Activated CD8-positive, alpha-beta memory T cell treated with anti-CD3 and anti-CD28 coated beads, Interleukin-2, amount 50 U/mL, for 4 hours (primary cell): ENCODE results near the gene SLC1A4.
"Not testable (repeated sequence)": the region's sequence is repeated elsewhere in the genome, so short reads cannot be mapped to it uniquely, and the experiment has no call there.

Experiments
- DNase-seq: peaks from one replicate; pipeline ENCODE4 v3.0.0-alpha.2; 2020

Gene SLC1A4

DNA sequence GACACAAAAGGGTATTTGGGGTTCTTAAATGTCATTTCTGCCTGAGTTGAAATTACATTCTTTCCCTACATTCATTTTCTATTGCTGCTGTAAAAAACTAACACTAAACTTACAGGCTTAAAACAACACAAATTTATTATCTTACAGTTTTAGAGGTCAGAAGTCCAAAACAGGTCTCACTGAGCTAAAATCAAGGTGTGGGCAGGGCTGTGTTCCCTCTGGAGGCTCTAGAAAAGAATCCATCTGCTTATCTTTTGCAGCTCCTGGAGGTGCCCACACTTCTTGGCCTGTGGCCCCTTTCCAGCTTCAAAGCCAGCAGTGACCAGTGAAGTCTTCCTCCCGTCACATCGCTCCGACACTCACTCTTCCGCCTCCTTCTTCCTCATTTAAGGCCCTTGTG, 23.2 kb upstream of the SLC1A4 start:
- DNase-seq: no peak

DNA sequence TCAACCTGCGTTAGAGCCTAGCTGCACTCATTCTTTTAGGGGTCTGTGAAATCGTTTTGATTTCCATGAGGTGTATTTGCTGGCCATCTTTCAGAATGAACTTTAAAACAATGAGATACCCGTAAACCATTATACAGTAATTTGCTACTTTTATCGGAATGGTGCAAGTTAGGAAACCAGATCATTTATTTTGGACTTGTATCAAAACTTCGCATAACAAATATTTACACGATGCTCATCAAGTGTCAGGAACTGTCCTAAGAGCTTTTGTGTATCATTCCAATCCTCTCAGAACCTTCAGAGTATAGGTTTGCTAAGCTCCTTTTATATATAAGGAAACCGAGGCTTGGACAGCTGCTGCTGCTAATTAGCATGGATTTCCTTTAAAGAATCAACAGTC, 22.4 kb upstream of the SLC1A4 start:
- DNase-seq: no peak

- no peak for DNase-seq
Observed at GRCh38 chr2:64967601-64968000, 21.6 kb upstream of the SLC1A4 start.

GRCh38 chr2:64969086-64969485, 20.1 kb upstream of the SLC1A4 start:
- DNase-seq: not testable (repeated sequence)

DNA sequence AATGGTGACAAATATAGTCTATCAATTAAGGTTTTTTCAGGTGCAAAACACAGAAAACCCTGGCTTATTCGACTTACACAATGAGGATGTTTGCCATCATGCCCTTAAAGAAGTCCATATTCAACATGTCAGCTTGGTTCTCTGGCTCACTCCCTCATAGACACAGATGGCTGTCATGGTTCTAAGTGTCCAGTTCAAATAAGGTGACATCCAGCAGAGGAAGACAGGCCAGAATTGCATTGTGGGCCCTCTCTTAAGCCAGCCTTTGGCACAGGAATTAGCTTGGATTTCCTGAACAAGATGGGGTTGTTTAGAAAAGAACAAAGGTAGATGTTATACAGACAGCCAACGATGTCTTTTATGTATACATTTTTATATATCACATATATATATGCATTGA, 18.7 kb upstream of the SLC1A4 start:
- DNase-seq: no peak

- no peak for DNase-seq
Observed at GRCh38 chr2:64972426-64972825, 16.8 kb upstream of the SLC1A4 start.

DNA sequence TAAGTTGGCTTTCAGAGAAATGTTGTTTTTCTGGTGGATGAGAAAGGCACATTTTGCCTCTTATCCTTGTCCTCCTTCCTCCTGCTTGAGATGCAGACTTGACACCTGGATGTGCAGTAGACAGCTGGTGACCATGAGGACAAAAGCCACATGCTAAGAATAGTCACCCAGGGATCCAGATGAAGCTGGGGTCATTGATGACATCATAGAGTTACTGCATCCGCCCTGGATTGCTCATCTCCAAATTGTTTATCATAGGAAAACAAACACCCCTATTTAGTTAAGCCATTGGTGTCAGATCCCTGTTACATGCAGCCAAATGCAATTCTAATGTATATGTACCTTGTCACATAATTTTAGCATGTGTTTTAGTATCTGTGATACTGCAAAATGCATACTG, 16.3 kb upstream of the SLC1A4 start:
- DNase-seq: no peak

- no peak for DNase-seq
Observed at GRCh38 chr2:64975232-64975821, 13.9 kb upstream of the SLC1A4 start.

DNA sequence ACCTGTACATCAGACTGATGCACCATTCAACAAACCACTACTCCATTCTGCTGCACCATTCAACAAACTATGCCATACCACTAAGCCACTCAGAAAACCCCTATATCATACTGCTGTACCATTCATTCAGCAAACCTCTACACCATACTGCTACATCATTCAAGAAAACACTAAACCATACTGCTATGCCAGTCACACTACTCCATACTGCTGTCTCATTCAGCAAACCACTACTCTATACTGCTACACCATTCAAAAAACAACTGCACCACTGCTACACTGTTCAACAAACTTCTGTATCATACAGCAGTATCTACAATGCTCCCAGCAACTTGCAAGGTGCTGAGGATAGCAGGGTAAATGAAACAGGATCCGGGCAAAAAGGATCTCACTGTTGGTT, 12.9 kb upstream of the SLC1A4 start:
- no peak for DNase-seq

- no peak for DNase-seq
Observed at GRCh38 chr2:64978514-64979268, 10.5 kb upstream of the SLC1A4 start.

- DNase-seq: no peak
Observed at GRCh38 chr2:64979744-64980143, 9.5 kb upstream of the SLC1A4 start.

- DNase-seq: no peak
Observed at GRCh38 chr2:64980183-64980582, 9.0 kb upstream of the SLC1A4 start.

DNA sequence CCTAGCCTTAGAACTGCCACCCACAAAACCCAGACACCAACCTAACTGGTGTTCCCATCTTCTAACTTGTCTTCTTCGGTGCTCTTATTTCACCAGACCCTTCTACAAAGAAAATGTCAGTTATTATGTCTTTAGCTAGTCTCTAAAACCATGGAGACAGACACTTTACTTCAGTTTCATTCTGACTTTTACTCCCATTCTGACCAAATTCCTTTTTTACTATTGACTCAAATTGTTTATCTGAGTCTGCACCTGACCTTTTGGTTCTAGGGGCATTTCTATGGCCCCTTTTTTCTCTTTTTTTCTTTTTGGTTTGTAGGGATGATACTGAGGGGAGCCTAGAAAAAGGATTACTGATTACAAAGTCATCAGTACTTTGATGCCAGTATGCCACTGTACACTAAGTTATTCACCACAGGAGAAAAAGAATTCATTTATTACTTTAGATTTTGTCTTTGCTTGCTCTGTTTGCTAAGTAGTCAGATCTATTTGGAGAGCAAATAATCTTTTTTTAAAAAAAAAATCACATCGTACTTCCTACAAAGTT, 6.8 kb upstream of the SLC1A4 start:
- DNase-seq: no peak

- DNase-seq: no peak
Observed at GRCh38 chr2:64982932-64983331, 6.3 kb upstream of the SLC1A4 start.

GRCh38 chr2:64985447-64985846, 3.8 kb upstream of the SLC1A4 start:
- DNase-seq: no peak

GRCh38 chr2:64987001-64987955, 1.9 kb upstream of the SLC1A4 start:
- DNase-seq: no peak

GRCh38 chr2:64987956-64988419, 1.2 kb upstream of the SLC1A4 start:
- DNase-seq: no peak

GRCh38 chr2:64988420-64989125, 626 bp upstream of the SLC1A4 start:
- peak; percentile 37 for DNase-seq

- DNase-seq: no peak
Observed at GRCh38 chr2:64989982-64990614, 899 bp downstream of the SLC1A4 start.

- DNase-seq: no peak
Observed at GRCh38 chr2:64990876-64991275, 1.7 kb downstream of the SLC1A4 start.

- no peak for DNase-seq
Observed at GRCh38 chr2:64992218-64992617, 3.0 kb downstream of the SLC1A4 start.

- no peak for DNase-seq
Observed at GRCh38 chr2:64992990-64993389, 3.8 kb downstream of the SLC1A4 start.
